ENCODE measurements around the gene PRRG2. TPM values are rescaled to one million over a fixed set of nuclear protein-coding genes. Genes with fewer than 3 reads are reported as not detected.

The PRRG2 gene
- total and polyA plus RNA-seq, 10 of the 15 experiments (the other 5 are each of a cell fraction or from before 2014, with no cell fraction given): 0.09 to 2.1 (median 0.86) TPM

DNA sequence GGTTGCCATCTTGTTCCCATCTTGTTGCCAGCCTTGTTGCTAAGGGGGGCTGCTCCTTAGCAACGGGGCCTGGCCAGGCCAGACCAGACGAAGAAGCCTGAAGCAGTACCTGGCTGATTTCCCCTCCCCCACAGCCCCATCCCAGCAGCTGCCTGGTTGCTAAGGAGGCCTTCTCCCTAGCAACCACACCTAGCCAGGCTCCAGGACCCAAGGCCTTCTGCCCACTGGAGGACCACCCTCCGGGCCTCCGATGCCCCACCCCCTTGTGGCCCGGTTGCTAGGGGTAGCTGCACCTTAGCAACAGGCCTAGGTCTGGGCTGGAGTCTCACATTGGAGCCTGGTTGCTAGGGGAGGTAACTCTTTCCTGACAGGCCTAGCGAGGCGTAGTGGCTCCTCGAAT, 3.9 kb downstream of the PRRG2 start:
- FAIRE-seq (no peak), DNase-seq (ENCODE audit: low read depth, low spot score) (no peak), ATAC-seq (no peak)
- intact Hi-C loops (cut with micrococcal nuclease; ENCODE audit: unreplicated experiment) (no loop called here), in situ Hi-C loops (cut with MboI) (no loop called here)
- Histone ChIP-seq H3K4me1 (ENCODE audit: control insufficient read depth, insufficient read depth, low read length) (peaks cover 14% of the 10 kb centered on the region), H2AFZ (ENCODE audit: control insufficient read depth, low read depth, low read length) (no peak overlapping the region), H3K9ac (ENCODE audit: control insufficient read depth, insufficient read depth, low read length) (no peak overlapping the region), H3K27ac (ENCODE audit: control insufficient read depth, insufficient read depth) (no peak overlapping the region), H3K4me2 (ENCODE audit: control insufficient read depth, insufficient read depth) (no peak overlapping the region), H3K4me3 (no peak overlapping the region), H3K36me3 (ENCODE audit: control insufficient read depth in 2 of 2, insufficient read depth in 2 of 2, low read length in 1 of 2) (no peaks in the 10 kb centered on the region), H3K9me3 (replicated peaks; ENCODE audit: control insufficient read depth, insufficient read depth, low read length) (no peaks in the 10 kb centered on the region), H3K79me2 (ENCODE audit: control insufficient read depth, insufficient read depth, low read length) (peaks cover 3% of the 10 kb centered on the region), H3K27me3 (replicated peaks in 1 of 2; ENCODE audit: control insufficient read depth in 2 of 2, insufficient read depth in 2 of 2, low read length in 1 of 2) (no peaks in the 10 kb centered on the region), H4K20me1 (ENCODE audit: control insufficient read depth, insufficient read depth) (no peaks in the 10 kb centered on the region)
- BruUV-seq (replicated peaks): no TSS peak
- TF ChIP-seq JUND (IDR thresholded peaks at IDR 0.05; ENCODE audit: low read depth, low read length) (no peak), BMI1 (IDR thresholded peaks at IDR 0.05; ENCODE audit: borderline replicate concordance) (0 out of 2 replicates have a peak, but pooled peaks have one; percentile 46), ASH2L (IDR thresholded peaks at IDR 0.05; ENCODE audit: borderline replicate concordance, low read depth) (no peak)
- ChIA-PET SMC1A (ENCODE audit: uncharacterized antibody, unreplicated experiment) (no interaction called here), POLR2A (interaction anchor here (0.5 kb wide), 1 partner anchor 27 kb away, joined by 6 read pairs; no protein-coding TSS in a partner anchor), RAD21 (ENCODE audit: unreplicated experiment) (no interaction called here), CTCF (no interaction called here)
- WGBS (ENCODE audit: insufficient coverage, insufficient replicate concordance, low lambda C conversion rate, missing lambda C conversion rate): 50% methylated on average over 8 of the region's 8 CpGs

DNA sequence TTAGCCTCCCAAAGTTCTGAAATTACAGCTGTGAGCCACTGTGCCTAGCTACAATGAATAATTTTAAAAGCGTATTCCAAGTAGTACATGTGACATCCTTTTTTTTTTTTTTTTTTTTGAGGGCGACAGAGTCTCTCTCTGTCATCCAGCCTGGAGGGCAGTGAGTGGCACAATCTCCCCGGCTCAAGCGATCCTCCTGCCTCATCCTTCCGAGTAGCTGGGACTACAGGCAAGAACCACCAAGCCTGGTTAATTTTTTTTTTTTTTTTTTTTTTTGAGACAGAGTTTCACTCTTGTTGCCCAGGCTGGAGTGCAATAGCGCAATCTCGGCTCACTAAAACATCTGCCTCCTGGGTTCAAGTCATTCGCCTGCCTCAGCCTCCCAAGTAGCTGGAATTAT, 6.1 kb downstream of the PRRG2 start:
- no peak overlapping the region for H2AFZ ChIP-seq (ENCODE audit: control insufficient read depth, low read depth, low read length)
- no peak overlapping the region for H3K9ac ChIP-seq (ENCODE audit: control insufficient read depth, insufficient read depth, low read length)
- in situ Hi-C loops (cut with MboI): no loop called here
- no peak for ATAC-seq
- intact Hi-C loops (cut with micrococcal nuclease; ENCODE audit: unreplicated experiment): no loop called here
- no peak overlapping the region for H3K4me3 ChIP-seq
- H3K36me3 ChIP-seq (ENCODE audit: control insufficient read depth in 2 of 2, insufficient read depth in 2 of 2, low read length in 1 of 2): no peaks in the 10 kb centered on the region
- no peaks in the 10 kb centered on the region for H4K20me1 ChIP-seq (ENCODE audit: control insufficient read depth, insufficient read depth)
- no peak for TF ChIP-seq SIX5 (IDR thresholded peaks at IDR 0.05; ENCODE audit: low read depth, low read length, severe bottlenecking)
- BruUV-seq (replicated peaks): no TSS peak
- DNase-seq (ENCODE audit: low read depth, low spot score): no peak
- SMC1A ChIA-PET (ENCODE audit: uncharacterized antibody, unreplicated experiment): interaction anchor here (0.7 kb wide), 1 partner anchor 43 kb away, joined by 3 read pairs; no protein-coding TSS in a partner anchor
- CTCF ChIA-PET: interaction anchor here (0.6 kb wide), 1 partner anchor 52 kb away, joined by 3 read pairs; no protein-coding TSS in a partner anchor
- FAIRE-seq: no peak
- H3K4me2 ChIP-seq (ENCODE audit: control insufficient read depth, insufficient read depth): no peak overlapping the region
- H3K79me2 ChIP-seq (ENCODE audit: control insufficient read depth, insufficient read depth, low read length): peaks cover 9% of the 10 kb centered on the region
- POLR2A ChIA-PET: interaction anchor here (0.6 to 0.8 kb wide), 2 partner anchors 88 to 786 kb away, joined by 3 to 7 read pairs; no protein-coding TSS in a partner anchor
- 61% methylated on average over 2 of the region's 8 CpGs for WGBS (ENCODE audit: insufficient coverage, insufficient replicate concordance, low lambda C conversion rate, missing lambda C conversion rate)
- no peak overlapping the region for H3K27ac ChIP-seq (ENCODE audit: control insufficient read depth, insufficient read depth)
- H3K4me1 ChIP-seq (ENCODE audit: control insufficient read depth, insufficient read depth, low read length): peaks cover 11% of the 10 kb centered on the region
- no peaks in the 10 kb centered on the region for H3K9me3 ChIP-seq (replicated peaks; ENCODE audit: control insufficient read depth, insufficient read depth, low read length)
- RAD21 ChIA-PET (ENCODE audit: unreplicated experiment): no interaction called here
- no peaks in the 10 kb centered on the region for H3K27me3 ChIP-seq (replicated peaks in 1 of 2; ENCODE audit: control insufficient read depth in 2 of 2, insufficient read depth in 2 of 2, low read length in 1 of 2)
